NT2/D1 (cell line): ENCODE results near the gene SLC25A40.

ENCODE experiments used
- YY1 ChIP-seq: IDR thresholded peaks from 2 replicates; pipeline ENCODE4 v1.6.1; 2011; ENCODE audit not compliant: insufficient read length, insufficient read depth
- ZNF274 ChIP-seq: IDR thresholded peaks from 2 replicates; pipeline ENCODE4 v1.6.1; 2011; ENCODE audit warnings: mild to moderate bottlenecking, low read depth, low read length

DNA sequence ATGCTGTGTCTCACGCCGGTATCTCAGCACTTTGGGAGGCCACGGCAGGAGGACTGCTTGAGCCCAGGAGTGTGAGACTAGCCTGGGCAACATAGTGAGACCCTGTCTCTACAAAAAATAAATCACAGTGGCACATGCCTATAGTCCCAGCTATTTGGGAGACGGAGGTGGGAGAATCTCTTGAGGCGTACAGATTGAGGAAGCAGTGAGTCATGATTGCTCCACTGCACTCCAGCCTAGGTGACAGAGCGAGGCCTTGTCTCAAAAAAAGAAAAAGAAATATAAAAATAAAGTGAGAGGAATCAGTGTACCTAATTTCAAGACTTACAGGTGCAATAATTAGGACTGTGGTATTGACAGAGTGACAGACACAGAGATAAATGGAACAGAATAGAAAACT lies 23.9 kb downstream of the SLC25A40 start:
- TF ChIP-seq YY1 (no peak), ZNF274 (no peak)
